T-helper 1 cell (primary cell): ENCODE measurements around the gene SLC25A10.

Source experiments
- DNase-seq, 5 donors: peaks; one replicate each; pipeline ENCODE4 v3.0.0-alpha.2; 2012 to 2020

SLC25A10 gene

DNA sequence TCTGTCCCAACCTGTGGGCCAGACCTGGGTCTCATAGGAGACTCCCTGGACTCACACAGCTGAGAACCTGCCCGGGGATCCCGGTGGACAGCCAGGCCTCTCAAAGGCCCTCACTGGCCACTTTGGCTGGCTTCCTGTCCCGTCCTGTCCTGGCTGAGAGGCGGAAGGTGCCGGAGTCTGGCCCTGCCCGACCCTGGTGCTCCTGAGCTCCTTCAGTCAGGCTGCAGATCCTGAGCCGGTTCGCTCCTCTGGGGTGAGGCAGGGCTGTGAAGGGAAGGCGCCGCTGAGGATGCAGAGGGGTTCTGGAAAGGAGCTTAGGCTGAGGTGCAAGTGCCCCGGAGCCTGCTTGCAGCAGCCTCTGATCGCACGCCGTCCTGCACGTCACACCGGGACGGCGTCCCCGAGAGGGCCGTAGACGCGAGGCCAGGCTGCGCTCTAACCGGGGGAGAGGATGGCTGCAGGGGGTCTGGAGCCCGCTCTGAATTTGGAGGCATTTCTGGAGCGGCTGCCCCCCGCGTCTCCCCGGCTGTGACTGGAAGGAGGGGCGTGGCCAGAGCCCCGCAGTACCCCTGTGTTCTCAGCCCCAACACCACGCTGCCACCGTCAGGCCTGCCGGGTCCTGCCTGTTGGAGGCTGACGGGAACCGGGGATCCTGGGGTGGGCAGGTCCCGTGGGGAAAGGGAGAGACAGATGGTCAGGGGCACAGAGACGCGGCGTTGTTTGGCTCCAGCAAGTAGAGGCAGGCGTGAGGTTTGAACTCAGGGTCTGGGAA, 24.1 kb upstream of the SLC25A10 start:
- DNase-seq = no peak

GRCh38 chr17:81688616-81689015, 23.5 kb upstream of the SLC25A10 start:
- DNase-seq = no peak

- no peak for DNase-seq
These were observed 22.0 kb upstream of the SLC25A10 start for GRCh38 chr17:81690066-81690465.

DNA sequence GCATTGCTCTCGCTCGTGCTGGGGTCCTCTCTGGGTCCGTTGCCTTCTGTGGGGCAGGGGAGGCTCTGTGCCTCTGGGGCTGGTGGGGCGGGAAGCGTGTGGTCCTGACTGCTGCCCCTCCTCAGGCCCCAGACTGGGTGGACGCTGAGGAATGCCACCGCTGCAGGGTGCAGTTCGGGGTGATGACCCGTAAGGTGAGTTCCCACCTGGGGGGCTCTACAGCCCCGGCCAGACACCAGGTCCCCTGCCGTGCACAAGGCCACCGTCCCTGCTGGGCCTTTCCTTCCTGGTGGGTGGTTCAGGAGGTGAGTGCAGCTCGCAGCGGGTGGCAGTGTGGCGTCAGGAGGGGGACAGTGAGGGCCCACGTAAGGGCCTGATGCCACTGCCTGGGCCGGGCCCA, 21.5 kb upstream of the SLC25A10 start:
- no peak for DNase-seq

GRCh38 chr17:81691196-81691595, 20.9 kb upstream of the SLC25A10 start:
- no peak for DNase-seq

DNA sequence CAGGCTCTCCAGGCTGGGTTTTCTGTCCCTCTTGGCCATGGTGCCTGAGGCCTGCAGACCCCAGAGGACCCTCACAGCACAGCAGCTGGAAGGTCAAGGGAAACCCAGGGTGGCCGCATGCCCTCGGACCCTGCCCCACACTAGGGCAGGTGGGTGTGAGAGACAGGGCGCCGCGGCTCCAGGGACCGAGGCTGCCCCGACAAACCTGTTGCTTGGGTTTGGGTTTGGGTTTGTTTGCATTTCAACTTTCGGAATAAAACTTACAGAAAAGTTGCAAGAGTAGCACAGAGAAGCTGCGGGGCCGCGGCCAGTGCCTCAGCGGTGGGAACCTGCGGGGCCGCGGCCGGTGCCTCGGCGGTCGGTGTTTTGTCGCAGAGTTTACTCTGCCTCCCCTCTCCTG, 20.5 kb upstream of the SLC25A10 start:
- DNase-seq = no peak

GRCh38 chr17:81693509-81694210, 18.4 kb upstream of the SLC25A10 start:
- no peak for DNase-seq

GRCh38 chr17:81694810-81695209, 17.3 kb upstream of the SLC25A10 start:
- no peak for DNase-seq

DNA sequence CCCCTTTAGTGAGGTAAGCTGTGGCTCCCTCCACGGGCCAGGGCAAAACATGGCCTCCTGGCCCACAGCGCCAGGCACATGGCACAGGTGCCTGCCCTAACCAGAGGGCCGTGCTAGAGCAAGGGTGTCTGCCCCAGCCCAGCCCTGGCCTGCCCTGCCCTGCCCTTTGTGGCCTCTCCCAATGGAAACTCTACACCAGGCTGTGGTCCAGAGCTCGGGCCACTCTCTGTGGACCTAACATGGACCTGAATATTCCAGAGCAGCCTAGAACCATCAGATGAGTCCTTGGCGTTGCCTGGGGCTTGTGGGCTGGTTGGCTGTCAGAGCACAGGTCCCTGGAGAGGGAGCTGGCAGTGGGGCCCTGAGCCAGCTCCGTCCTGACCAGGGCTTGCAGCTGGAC, 16.9 kb upstream of the SLC25A10 start:
- DNase-seq = no peak

GRCh38 chr17:81695801-81696200, 16.3 kb upstream of the SLC25A10 start:
- DNase-seq = no peak

DNA sequence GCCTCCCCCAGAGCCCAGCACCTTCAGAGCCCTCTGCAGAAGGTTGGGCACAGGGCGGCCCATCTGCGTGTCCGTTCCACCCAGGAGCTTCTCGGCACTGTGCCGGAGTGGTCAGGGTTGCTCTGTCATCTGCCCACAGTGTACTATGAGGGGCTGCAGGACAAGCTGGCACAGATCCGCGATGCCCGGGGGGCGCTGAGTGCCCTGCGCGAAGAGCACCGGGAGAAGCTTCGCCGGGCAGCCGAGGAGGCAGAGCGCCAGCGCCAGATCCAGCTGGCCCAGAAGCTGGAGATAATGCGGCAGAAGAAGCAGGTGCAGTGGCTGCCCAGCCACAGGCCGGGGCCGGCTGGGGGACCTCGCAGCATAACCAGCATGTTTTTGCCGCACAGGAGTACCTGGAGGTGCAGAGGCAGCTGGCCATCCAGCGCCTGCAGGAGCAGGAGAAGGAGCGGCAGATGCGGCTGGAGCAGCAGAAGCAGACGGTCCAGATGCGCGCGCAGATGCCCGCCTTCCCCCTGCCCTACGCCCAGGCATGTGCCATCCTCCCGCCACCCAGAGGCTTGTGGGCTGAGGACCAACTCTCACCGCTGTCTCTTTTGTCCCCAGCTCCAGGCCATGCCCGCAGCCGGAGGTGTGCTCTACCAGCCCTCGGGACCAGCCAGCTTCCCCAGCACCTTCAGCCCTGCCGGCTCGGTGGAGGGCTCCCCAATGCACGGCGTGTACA, 15.7 kb upstream of the SLC25A10 start:
- DNase-seq = no peak

GRCh38 chr17:81697261-81698044, 14.6 kb upstream of the SLC25A10 start:
- DNase-seq = no peak

DNA sequence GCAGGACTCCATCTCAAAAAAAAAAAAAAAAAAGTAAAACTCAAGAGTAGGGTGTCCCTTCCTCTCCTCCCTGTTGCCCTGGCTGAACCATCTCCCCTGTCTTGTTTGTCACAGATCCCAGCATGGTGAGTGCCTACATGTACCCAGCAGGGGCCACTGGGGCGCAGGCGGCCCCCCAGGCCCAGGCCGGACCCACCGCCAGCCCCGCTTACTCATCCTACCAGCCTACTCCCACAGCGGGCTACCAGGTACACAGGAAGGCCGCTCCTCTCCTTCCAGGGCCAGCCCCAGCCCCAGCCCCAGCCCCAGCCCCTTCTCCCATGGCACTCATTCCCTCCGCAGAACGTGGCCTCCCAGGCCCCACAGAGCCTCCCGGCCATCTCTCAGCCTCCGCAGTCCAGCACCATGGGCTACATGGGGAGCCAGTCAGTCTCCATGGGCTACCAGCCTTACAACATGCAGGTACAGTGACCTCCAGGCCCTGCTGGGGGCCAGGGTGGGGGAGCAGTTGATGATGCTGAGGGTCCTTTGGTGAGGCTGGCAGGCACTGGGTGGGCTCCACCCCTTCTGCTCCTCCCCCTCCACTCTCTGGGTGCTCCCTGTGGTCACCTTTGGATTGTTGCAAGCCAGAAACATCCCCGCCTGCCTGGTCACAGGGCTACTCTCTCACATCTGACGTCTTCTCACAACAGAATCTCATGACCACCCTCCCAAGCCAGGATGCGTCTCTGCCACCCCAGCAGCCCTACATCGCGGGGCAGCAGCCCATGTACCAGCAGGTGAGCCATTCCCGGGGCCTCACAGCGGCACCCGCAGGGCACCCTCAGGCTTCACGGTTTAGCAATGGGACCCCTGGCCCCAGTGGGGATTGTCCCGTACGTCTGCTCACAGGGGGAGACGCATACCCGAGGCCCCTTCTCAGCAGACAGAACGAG, 11.5 kb upstream of the SLC25A10 start:
- no peak for DNase-seq

DNA sequence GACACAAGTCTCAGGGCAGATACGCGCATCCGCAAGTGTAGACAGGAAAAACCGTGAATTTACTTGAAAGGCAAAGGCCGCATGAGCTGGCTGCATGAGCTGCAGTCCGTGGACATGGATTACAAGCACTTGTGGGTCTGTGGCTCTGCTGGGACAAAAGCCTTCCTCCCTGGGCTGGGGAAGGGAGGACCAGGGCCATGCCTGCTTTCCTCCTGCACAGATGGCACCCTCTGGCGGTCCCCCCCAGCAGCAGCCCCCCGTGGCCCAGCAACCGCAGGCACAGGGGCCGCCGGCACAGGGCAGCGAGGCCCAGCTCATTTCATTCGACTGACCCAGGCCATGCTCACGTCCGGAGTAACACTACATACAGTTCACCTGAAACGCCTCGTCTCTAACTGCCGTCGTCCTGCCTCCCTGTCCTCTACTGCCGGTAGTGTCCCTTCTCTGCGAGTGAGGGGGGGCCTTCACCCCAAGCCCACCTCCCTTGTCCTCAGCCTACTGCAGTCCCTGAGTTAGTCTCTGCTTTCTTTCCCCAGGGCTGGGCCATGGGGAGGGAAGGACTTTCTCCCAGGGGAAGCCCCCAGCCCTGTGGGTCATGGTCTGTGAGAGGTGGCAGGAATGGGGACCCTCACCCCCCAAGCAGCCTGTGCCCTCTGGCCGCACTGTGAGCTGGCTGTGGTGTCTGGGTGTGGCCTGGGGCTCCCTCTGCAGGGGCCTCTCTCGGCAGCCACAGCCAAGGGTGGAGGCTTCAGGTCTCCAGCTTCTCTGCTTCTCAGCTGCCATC, 10.6 kb upstream of the SLC25A10 start:
- no peak for DNase-seq

DNA sequence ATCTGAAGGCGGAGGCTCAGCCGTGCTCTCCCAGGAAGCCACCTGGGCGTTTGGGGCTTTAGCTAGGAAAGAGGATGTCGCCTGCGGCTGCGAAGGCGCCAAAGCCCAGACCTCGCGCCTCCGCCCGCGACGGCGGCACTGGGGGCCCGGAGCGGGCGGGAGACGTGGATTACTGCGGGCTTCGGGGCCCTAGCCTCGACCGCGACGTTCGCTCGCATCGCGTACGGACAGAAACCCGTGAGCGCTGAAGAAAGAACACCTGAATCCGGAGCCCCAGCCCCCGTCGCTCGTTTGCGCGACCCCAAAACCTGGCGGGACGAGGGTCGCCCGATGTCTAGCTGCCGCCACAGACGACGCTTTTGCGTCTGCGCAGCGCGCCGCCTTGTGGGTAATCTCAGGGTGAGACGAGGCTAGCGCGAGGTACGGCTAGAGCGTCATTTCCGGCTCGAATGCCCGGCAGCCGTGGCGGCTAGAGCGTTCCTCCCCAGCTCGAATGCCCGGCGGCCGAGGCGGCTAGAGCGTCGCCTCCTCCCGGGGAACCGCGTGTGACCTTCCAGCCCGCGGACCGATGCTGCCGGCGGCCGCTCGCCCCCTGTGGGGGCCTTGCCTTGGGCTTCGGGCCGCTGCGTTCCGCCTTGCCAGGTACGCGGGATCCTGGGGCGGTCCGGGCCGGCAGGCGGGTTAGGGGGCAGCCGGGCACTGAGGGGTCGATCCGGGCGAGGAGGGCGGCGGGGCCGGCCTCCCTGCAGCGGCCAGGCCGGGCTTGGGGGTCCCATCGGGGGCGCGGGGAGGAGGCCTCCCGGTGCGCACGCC, 8.9 kb upstream of the SLC25A10 start, which contains the start of gene MRPL12:
MRPL12 (plus strand) TSS at position 434 of the 813 bp plus-strand sequence; CDS start at position 569, 135 bp downstream.
- DNase-seq = peak; percentile 76 to 91 (median 84)

DNA sequence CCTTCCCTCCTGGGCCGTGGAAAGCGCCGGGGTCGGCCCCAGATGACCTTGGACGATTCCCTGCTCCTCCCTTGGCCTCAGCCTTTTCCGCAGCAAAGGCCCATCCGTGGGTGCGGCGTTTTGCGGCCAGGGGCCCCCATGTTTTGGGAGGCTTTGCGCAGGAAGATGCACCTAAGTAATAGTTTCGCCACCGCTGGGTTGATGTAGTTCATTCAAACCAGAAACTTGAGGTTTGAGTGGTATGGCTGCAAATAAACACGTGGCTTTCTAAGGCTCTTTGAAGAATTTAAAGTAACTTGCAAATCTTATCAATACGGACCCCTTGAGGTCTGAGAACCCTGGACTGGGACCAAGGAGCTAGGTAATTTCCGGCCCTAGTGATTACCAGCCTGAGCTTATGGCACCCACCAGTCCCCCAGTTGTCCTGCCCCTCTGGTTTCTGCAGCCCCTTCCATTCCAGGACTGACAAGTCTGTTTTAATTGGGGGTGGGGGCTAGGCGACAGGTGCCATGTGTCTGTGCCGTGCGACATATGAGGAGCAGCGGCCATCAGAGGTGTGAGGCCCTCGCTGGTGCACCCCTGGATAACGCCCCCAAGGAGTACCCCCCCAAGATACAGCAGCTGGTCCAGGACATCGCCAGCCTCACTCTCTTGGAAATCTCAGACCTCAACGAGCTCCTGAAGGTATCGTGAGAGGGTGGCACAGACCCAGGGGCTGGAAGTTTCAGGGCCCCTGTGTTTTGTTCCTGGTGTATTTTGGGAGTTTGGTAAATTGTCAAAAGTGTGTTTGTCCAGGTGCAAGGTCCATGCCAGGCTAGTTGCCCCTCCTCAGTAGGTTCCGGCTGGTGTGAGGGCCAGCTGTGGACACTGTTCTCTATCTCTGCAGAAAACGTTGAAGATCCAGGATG, 8.1 kb upstream of the SLC25A10 start:
- no peak for DNase-seq

DNA sequence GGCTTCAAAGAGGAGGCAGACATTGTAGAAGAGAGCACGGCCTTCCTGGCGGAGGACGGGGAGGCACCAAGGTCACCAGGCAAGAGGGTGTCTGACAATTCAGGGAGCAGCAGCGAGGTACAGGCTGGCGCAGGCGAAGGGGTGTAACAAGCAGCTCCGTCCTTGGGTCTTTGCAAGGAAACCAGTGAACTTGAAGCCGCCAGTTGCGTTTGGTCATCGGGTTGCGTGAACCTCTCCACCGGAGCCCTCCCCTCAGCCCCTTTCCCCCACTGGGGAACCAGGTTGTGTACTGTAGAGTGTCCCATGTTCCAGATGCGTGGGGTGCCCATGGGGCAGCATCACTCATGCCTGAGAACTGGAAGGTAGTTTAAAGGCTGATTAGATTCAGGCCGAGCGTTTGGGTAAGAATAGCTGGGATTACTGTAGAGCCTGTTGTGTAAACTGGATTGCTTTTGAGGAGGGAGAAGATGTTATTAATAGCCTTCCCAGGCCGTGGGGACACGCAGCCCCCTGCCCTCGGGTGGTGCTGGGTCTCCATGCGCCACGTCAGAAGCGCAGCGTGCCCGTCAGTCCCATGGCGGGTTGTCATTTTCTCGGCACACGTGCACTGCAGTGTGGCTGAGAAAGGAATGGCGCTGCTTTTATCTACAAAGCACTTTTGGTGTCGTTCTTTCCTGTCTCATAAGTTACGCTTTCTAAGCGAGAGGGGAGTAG, 6.4 kb upstream of the SLC25A10 start:
- no peak for DNase-seq

DNA sequence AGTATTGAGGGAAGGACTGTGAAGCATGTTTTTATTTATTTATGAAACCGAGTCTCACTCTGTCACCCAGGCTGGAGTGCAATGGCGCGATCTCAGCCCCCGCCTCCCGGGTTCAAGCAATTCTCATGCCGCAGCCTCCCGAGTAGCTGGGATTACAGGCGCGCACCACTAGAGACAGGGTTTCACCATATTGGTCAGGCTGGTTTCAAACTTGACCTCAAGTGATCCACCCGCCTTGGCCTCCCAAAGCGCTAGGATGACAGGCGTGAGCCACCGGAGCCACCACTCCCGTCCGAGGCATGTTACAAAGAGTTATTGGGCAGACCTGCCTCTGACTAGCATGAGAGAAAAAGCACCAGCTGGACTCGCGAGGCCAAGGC, 5.9 kb upstream of the SLC25A10 start:
- DNase-seq = no peak
